ENCODE data around the gene TSEN54. TPM values are rescaled to one million over a fixed set of nuclear protein-coding genes. Genes with fewer than 3 reads are reported as not detected.

TSEN54 gene
- polyA plus RNA-seq, 1 of the 3 experiments (the other 2 are of a cell fraction), result 29.8 TPM

- no peak for TF ChIP-seq REST (IDR thresholded peaks at IDR 0.05; ENCODE audit: low read depth, low read length)
- no peak for TF ChIP-seq FOSL2 (IDR thresholded peaks at IDR 0.05; ENCODE audit: borderline replicate concordance, low read depth)
- no peak for TF ChIP-seq MXI1 (IDR thresholded peaks at IDR 0.05; ENCODE audit: low read depth, low read length)
- no peak for TF ChIP-seq USF2 (IDR thresholded peaks at IDR 0.05; ENCODE audit: borderline replicate concordance, low read depth, low read length)
- no peak for TF ChIP-seq TCF12 (IDR thresholded peaks at IDR 0.05)
- no peak for TF ChIP-seq SMC3 (IDR thresholded peaks at IDR 0.05; ENCODE audit: low read depth, low read length)
Measured at GRCh38 chr17:75474736-75475135, 41.6 kb upstream of the TSEN54 start (continued).

- 91% methylated on average over 9 of the region's 13 CpGs for WGBS (ENCODE audit: low lambda C conversion rate)
- peaks cover 21 to 27% of the 10 kb centered on the region in 2 experiments for H3K36me3 ChIP-seq (replicated peaks in 1 of 2; ENCODE audit: control insufficient read depth in 1 of 2, insufficient read depth in 2 of 2, low read length in 1 of 2)
- POLR2A ChIA-PET, result no interaction called here
- H3K4me2 ChIP-seq, result no peak overlapping the region; the same call in 1 of the 2 replicates
- H3K27ac ChIP-seq (ENCODE audit: low read depth in 2 of 2, low read length in 1 of 2), result no peak overlapping the region
- no peaks in the 10 kb centered on the region for H3K9me3 ChIP-seq
- no peaks in the 10 kb centered on the region for H3F3A ChIP-seq (replicated peaks; ENCODE audit: insufficient read depth)
- 0 out of 2 replicates have a peak, but pooled peaks cover under 1% of the 10 kb centered on the region for H3K79me2 ChIP-seq (ENCODE audit: insufficient read depth)
- no peak overlapping the region for H2AFZ ChIP-seq (ENCODE audit: low read depth)
- H3K4me1 ChIP-seq (ENCODE audit: control insufficient read depth in 1 of 2, insufficient read depth in 2 of 2, low read depth in 1 of 2, low read length in 1 of 2), result no peaks in the 10 kb centered on the region
- peaks cover 16% of the 10 kb centered on the region; the same call in 1 of the 2 replicates for H4K20me1 ChIP-seq (ENCODE audit: insufficient read depth)
- no peak overlapping the region for H3K9ac ChIP-seq
- no peaks in the 10 kb centered on the region for H3K27me3 ChIP-seq (ENCODE audit: insufficient read depth)
- TF ChIP-seq CHD2 (IDR thresholded peaks at IDR 0.05; ENCODE audit: low read length, partially characterized antibody), result no peak
- no peak for TF ChIP-seq USF2 (IDR thresholded peaks at IDR 0.05; ENCODE audit: borderline replicate concordance, low read depth, low read length)
- TF ChIP-seq MXI1 (IDR thresholded peaks at IDR 0.05; ENCODE audit: low read depth, low read length), result no peak
- TF ChIP-seq RXRA (IDR thresholded peaks at IDR 0.05; ENCODE audit: borderline replicate concordance, low read depth), result no peak
- TF ChIP-seq MAX (IDR thresholded peaks at IDR 0.05; ENCODE audit: low read depth), result no peak
- no peak for TF ChIP-seq USF1 (IDR thresholded peaks at IDR 0.05; ENCODE audit: borderline replicate concordance, low read depth)
- no peak overlapping the region for H3K4me3 ChIP-seq (ENCODE audit: low read depth in 2 of 2, low read length in 1 of 2)
- CTCF ChIA-PET, result interaction anchor here (1.5 to 2.8 kb wide), 2 partner anchors 11 to 41 kb away, joined by 3 to 7 read pairs; partner anchors contain the start of gene TSEN54
- H3K9me2 ChIP-seq, result no peaks in the 10 kb centered on the region
- no peak for DNase-seq
Measured at GRCh38 chr17:75475144-75475835, 41.0 kb upstream of the TSEN54 start.
